OCI-LY1 (cell line): Measurements from ENCODE around the gene RPL39L.

Source experiments
- CTCF ChIP-seq: fragments of 200-600 bp; sonication (generic), shearing (Covaris generic); IDR thresholded peaks from 2 replicates; pipeline ENCODE4 v1.5.1; 2017; ENCODE audit warnings: mild to moderate bottlenecking, antibody characterized with exemption, low read length, moderate library complexity, mixed read lengths
- EZH2 ChIP-seq: fragments of 200-600 bp; sonication (generic), shearing (Covaris generic); IDR thresholded peaks from 2 replicates; pipeline ENCODE4 v1.8.0; 2017; ENCODE audit warnings: borderline replicate concordance, mixed run types, mild to moderate bottlenecking, antibody characterized with exemption, low read length, moderate library complexity, mixed read lengths

DNA sequence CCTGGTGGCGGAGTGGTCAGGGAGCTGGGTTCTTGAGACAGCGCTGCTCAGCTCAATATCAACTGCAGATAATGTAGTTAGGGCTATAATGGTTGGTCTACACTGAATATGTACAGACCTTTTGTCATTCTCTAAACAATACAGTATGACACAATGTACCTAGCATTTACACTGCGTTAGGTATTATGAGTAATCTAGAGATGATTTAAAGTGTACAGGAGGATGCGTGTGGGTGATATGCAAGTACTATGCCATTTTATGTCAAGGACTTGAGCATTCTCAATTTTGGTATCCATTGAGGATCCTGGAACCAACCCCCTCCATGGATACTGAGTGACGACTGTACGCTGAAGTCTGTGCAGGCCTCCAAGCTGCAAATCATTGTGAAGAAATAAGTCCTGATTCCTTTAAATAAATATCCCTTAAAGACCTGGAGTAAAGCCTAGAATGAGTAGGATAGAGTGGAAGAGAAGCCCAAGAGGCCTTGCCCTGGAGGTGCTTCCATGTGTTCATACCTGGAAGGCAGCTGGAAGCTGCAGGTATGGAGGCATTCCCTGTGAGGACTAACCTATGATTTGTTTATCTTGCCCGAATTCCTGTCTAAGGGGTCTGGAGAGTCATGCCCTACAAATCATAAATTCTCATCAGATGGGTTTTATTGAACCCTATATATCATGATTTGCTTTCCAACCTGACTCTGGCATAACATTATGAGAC, 42.3 kb upstream of the RPL39L start:
- TF ChIP-seq EZH2 (no peak), CTCF (no peak)
